NCI-H1048 (cell line): ENCODE data around the gene NXPH4.

Experiments
- DNase-seq: peaks from one replicate; lab custom pipeline; 2025; lab: John Stamatoyannopoulos, UW

NXPH4 gene

DNA sequence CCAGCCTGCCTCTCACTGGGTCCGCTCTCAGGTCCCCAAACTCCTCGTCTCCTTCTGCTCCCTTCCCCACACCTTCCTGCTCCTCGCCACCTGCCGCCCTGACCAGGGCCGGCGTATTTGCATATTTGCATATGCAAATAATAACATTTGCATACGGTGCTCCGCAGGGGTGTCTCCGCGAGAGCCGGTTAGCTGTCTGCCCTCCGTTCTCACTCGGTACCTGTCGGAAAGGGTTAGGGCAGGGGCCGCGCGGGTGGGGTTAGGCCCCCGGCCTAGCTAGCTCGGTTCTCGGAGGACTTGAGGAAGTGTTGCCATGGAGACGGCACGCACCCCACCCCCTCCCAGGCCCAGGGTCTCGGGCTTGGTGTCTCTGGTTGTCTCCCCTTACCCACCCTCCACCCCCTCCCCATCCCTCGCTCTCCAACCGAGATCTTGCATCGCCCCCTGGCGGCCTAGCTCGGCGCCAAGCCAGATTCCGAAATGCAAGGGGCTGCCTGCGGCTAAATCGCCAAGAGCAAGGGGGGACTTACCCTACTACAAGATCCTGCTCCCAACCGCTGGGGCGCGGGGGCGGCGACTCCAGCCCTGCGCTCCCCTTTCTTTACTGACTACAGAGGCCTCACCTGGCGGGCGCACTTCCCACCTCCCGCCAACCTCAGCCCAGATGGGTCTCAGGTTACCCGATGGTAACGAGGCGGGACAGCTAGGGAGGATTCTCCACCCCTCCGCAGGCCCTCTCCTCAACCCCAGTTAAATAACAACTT is 26.3 kb downstream of the NXPH4 start:
- peak; percentile 80 for DNase-seq

DNA sequence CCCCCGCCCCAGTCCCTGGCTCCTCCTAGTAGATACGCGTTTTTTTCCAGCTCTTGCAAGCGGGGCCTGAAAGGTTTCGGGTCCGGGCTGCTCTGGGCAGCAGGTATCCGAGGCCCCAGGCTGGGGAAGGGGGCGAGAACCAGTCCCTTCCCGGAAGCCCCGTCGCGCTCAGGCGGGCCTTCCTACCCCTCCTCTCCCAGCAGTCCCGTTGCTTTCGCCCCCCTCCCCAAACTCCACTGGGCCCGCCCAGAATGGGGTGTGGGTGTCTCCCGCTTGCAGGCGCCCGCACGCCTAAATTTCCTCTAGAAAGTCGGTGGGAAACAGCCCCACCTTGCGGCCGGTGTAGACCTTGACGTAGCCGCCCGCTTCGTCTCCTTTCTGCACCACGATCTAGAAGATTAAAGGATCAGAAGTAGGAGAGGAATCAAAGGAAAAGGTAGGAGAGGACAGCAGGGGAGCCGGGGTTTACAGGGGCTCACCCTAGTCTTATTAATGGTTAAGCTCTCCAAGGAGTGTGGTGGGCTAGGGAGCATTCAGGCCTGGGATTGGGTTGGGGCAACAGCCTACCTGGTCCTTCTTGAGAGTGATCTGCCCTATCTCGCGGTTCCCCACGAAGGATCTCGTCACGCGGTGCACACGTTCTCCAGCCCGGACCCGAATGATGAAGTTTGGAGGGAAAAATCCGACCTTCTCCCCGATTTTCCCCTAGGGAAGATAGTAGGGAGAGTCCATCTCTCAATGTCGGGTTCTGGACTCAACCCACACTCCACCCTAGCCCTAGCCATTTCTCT is 27.1 kb downstream of the NXPH4 start:
- DNase-seq = peak; percentile 70

DNA sequence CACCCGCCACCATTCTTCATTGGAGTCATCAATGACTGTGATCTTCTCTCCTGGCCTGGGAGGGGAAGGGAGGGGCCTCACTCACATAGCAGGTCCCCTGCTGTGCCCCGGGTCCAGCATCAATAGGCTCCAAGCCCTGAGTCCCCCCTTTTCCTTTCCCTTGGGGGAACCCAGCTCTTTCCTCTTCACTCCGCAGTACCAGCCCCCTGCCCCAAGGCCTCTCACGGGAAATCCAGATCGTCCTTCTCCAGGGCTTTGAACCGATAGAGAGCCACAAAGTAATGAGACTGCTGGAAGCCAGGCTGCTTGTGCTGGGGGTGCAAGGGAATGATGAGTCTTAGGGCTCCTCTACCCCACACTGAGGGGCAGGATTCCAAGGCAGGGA is 27.7 kb downstream of the NXPH4 start:
- no peak for DNase-seq

DNA sequence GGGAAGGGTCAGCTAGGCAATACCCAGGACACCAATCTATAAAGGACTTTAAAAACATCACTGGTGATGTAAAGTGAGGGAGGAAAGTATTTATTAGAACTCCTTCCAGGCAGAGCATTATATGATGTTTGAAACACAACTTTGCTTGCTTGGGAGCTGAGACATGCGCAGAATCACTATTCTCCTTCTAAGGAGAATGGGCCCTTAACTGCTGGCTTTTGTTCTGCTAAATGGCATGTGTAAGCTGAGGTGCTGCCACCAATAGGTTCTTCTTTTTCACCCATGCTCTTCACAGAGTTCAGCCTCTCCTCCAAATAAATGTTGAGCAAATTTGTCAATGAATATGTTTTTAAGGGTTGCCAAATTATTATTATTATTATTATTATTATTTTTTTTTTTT is 30.4 kb downstream of the NXPH4 start:
- DNase-seq = no peak

DNA sequence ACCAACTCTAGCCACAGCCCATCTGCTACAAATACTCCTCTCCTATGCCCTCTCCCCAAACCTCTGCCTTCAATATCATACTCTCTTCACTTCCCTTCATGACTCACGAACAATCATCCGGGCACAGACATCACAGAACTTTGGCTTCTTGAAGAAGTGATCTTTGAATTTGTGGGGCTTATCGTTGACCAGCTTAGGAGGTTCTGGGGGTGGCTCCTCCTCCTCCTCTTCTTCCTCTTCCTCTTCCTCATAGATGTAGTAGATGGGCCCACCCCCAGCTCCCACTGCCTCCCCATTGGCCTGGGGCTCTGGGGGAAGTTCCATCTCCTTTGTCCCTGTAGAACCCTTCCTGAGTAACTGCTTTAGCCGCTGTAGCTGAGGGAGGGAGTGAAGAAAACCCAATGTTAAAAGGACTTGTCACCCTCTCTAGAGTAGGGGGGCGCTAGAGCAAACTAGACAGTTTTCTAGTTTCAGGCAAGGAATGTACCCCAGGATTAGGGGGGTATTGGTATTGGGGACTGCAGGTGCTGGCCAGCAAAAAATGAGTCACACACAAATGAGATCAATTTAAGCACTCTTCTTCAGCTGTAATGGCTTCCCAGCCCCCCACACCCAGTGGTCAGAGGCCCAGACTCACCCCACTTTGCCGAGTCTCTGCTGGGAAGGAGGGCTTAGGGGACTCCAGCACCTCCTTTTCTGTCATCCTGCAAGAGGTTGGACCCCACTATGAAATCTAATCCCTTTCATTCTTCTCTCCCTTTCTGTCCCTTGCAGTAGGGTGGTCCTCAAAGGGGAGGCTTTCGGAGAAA is 32.5 kb downstream of the NXPH4 start:
- no peak for DNase-seq

DNA sequence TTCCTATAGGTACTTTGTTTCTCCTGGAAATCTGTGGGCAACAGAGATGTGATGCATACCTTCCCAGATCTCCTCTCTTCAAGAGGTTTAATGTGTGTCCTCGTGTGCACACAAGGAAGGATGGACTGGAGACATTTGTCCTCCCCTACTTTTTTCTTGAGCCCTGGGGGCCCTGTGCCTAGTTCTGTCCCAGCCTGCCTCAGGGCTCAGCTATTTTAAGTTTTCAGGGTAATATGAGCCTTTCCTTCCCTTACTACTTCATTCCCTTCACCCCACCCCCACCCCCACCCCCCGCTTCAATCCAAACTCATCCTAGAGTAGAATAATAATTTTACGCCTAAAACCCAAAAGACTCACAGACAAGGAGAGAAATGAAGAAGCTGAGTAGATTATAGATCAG is 33.9 kb downstream of the NXPH4 start:
- no peak for DNase-seq

DNA sequence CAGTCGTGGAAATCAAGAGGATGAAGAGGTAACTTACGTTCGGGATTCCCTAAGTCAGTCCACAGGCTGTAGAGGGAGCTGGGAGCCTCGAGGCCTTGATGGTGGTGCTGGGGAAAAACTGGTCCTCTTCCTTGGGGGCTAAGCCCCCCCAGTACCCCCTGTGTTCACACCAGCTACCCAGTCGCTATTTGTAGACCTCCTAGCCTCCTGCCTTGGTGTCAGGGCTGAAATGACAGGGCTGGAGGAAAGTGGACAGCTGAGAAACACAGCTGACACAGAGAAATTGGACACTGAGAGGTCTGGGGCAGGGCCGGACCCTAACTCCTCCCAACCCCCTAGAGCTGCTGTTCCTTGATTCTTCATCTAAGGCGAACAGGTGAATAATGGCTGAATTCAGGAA is 34.4 kb downstream of the NXPH4 start, which contains the start of gene STAC3:
Gene STAC3 (minus strand): TSS at position 232 of the 400 bp plus-strand sequence. CDS start 1,551 bp downstream, outside the sequence.
- no peak for DNase-seq

DNA sequence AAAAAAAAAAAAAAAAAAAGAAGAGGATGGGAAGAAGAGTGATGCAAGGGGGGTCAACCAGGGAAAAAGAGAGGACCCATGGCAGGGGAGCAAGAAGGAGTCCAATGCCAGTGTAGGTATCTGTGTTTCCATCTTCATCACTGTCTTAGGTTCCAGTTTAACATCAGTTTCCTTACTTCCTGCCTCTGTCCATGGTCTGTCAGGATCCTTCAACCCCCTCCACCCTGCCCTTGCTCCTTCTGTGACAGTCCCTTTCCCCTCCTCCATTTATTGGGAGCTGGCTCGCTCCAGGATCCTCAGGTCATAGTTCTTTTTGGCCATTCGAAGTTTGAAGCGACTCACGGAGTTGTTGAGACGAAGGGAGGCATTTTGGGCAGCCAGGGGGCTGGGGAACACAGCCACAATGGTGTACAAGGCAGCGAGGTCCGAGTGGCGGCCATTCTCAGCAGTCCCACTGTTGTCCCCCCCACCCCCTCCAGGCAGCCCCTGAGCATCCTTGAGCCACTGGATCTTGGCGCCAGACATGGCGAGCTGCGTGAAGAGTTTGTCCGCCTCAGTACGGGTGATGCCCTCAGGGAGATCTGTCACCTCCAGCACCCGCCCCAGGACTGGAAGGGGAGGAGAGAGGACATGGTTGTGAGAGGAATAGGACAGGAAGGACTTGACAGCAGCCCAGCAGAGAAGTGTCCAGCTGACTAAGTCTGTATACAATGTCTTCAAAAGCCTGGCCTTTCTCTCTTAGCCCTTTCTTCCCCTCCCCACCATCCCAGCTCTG is 38.1 kb downstream of the NXPH4 start:
- DNase-seq = no peak

DNA sequence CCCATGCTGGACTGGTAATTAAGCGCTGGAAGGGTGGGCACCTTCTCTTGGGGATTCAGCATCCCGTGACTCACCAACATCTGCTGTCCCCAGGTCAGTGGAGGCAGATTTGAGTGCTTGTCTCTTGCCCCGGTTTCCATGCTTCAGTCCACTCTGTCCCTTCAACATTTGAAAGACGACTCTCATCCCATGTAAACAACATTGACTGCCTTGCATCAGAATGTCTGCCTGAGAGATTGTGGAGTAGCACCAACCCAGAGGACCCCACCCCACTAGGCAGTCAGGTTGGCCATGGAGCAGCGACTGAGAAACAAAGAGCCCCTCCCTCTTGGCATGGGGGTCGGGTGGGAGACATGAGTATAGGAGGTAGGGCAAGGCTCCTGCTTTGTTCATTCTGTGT is 39.3 kb downstream of the NXPH4 start:
- DNase-seq = no peak

DNA sequence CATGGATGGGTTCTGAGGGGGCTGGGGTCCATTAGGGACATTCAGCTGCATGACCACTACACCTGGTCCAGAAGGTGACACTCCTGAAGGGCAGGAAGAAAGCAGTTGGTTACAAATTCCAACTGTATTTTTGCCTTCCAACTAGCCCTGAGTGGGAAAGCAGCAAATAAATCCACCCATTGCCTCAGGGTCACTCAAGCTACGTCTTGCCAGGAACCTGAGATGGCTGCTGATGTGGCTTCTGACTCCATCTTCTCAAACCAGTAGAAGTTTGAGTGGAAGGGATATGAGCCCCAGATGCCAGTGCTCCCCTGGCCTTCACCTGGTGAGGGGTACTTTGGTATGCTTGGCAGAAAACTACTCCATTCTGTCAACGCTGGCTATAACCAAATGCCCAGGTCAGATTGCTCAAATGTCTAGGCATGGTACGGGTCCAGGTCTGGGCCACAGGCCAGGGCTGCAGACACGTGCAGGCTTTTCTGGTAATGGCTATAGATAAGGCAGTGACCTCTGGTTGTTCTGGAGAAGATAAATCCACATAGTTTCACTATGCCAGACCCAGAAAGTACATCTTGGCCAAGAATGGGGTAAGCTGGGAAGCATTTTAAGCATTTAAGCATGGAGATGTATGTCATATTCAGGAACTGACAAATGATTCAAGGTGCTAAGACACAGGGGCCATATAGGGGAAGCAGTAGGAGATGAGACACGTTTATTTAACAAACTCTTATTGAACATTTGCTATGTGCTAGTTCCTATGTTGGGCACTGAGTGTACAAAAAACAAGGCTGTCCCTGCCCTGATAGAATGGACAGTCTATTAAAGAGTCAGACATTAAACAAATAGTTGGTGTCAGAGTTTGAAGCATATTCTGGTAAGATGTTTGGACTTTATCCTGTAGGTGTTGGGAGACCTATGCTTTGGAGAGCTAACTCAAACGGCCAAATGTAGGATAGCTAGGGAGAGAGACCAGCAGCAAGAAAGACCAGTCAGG is 42.7 kb downstream of the NXPH4 start:
- no peak for DNase-seq

DNA sequence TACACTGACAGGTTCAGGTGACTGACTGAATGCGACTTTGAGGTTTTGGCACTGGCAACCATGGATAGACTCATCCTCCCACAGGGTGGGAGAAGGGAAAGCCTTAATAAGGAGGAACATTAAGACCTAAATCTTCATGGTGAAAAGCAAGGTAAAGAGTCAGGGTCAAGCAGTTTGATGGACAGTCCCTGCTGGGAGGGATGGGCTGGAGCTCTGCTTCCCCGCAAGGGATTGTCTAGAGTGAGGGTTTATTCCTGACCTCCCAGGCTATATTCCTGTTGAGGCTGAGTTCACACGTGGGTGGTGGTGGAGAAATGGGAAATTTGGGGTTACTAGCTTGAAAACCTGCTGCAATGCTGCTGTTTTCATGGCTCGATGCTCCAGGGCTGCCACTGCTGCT is 43.8 kb downstream of the NXPH4 start:
- no peak for DNase-seq

DNA sequence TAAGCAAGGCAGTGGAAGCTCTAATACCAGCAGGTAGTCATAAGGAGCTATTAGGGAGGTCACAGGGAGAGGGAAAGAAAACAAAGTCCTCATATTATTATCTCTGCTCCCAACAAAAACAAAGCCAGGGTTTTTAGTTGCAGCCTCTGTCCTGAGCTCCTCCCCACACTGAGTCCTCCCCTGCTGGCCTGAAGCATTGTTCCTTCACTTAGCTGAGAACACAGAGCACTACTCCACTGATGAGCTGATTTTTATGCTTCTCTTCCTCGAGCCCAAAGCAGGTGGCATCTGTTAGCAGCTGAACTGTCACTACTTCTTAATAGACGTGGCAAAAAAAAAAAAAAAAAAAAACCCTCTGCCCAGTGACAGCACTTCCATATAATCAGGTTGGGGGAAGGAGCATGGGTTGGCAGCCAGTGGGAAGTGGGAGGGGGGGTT is 44.9 kb downstream of the NXPH4 start:
- no peak for DNase-seq

DNA sequence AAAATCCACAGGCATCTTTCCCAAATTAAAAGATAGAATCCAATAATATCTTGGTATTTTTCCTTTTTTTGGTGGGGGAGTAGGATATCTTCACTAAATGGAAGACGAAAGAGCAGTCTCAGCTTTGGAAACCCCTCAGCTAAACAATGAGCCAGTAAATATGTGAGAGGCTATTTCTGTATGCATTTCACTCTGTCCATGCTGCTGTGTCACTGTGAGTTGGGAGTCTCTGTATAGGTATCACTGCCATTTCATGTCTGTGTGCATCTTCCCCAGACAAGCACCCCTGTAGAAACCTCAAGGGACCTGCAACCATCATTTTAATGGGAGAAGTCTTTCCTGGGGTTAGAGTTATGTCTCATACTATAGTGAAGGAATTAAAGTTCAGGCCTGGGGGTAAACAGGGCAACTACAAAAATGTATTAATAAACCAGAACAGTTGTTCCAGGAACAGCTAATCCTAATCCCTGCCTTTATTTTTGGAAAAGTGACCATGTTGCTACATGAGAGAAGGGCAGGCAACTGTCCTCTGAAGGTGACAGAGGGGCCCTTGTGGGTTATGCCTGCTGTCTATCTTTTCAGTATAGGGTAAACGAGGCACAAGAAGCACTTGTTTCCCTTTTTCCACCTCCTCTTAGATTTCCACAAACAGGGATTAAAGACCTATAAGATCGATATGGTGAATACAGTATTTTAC is 45.7 kb downstream of the NXPH4 start:
- no peak for DNase-seq

DNA sequence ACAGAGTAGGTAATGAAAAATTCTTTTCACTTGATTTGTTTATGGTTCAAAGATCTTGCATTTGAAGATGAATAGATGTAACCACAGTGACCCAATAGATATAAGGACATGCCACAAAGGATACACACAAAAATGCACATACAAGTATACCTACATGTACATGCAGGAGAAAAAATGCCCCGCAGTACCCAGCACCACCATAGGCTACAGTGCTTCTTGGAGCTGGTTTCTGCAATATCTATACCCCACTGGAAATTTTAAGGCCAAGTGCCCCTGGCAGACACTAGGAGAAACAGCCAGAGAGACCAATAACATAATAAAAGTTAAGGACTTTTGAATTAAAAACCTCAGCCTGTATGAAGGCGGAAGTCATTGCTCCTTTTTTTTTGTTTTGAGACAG is 46.5 kb downstream of the NXPH4 start:
- DNase-seq = no peak

DNA sequence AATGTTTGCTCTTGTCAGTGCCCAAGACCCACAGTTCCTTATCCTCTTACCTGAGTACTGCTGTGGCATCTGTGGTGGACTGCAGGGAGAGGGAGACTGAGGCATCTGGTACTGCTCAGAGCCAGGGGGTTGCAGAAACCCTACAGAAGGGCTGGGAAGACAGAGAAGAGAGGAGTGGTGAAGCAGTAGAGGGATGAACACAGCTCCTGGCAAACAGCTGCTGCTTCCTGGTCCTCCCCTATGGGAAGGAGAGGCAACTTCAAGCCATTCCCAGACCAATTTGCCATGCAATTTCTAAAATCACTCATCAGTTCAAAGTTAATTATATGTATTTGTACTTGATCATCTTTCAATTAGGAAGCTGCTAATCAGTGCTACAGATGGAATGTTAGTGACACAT is 50.1 kb downstream of the NXPH4 start:
- no peak for DNase-seq

DNA sequence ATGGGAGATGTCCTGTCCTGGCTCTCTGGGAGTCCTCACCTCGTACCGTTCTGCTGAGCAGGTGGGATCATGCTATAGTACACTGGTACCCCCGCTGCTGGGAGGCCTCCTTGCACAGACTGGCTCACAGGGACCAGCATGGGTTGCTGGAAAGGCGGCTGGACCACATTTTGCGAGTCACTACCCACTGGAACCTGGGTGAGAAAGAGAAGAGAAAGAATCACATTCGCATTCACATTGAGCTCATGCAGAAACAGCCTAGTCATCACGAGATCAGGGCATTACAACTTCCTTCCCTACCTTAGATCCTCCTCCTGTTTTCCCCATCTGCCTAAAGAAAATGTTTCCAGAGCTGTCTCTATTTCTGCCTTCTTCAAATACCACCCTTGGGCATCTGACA is 51.7 kb downstream of the NXPH4 start:
- no peak for DNase-seq

DNA sequence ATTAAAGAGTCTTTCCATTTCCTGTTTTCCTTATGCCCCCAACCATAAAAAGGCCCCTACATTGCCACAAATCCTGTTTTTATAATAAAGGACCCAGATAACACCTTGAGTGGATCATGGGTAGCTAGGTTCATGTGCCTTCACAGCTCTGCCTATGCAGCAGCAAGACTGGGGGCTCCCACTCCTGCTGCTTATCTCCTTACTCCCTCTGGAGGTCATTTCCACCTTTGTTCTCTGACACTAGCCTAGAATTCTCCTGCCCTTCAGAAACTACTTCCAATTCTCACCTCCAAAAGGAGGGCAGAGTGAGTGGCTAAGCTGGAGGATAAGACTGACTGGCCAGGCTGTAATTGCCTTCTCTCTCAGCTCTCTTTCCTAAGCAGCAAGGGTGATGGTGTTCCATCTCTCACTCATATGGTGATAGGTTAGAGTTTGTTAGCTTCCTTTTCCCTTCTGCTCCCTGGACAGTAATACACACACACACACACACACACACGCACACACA is 54.4 kb downstream of the NXPH4 start:
- no peak for DNase-seq

DNA sequence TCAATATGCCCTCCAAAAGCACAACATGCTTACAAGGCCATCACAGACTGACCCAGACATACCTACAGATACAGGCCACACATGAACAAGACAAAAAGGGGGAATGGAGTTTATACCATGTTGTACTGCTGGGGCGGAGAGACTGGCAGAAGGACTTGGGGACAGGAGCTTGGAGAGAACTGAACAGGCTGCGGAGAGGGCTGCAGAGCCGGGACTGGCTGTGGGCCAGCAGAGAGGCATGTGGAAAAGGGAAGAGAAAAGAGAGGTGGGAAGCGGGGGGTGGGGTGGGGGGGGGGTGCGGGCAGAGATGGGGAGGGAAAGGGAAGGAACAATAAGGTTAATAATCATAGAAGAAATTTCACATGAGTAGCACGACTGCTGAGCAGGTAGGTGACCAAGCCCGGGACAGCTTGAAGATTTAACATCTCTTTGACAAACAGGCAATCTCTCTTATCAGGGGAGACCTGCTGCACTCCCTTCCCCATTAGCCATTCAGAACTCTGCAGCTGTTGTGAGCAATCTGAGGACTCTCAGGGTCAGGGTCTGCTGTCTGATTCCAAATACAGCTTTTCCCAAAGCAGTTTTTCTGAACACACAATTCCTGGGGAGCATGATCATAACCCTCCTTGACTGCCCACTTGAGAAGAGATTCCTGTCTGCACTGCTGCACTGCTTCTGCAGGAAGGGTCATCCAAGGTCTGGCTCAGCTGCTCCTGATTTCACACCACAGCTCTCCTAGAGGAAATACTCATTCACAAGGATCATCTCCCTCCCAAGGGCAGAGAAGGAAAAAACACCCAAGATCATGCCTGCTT is 56.0 kb downstream of the NXPH4 start:
- DNase-seq = no peak

DNA sequence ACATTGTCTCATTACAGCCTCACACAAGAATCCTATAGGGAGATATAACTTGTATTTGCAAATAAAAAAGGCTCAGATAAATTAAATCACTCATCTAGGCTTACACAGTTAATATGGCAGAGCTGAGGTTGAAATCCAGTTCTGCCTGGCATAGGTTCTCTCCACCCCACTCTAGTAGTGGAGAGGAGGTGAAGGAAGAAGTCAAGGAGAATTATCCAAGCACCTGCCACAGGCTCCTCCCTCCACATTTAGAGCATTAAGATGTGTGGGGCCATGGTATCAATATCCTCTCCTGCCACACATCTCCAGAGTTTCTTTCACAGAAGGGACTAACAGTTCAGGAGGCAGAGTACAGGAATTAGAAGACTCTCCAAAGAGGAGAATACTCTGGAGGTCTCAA is 56.9 kb downstream of the NXPH4 start:
- DNase-seq = no peak
